ENCODE data around the gene ADCK1.
"Not testable (repeated sequence)": the region's sequence is repeated elsewhere in the genome, so short reads cannot be mapped to it uniquely, and the experiment has no call there.

Gene ADCK1

GRCh38 chr14:77947372-77947771 lies 147.5 kb downstream of the ADCK1 start:
- no peak for DNase-seq (ENCODE audit: low read depth, low spot score)

DNA sequence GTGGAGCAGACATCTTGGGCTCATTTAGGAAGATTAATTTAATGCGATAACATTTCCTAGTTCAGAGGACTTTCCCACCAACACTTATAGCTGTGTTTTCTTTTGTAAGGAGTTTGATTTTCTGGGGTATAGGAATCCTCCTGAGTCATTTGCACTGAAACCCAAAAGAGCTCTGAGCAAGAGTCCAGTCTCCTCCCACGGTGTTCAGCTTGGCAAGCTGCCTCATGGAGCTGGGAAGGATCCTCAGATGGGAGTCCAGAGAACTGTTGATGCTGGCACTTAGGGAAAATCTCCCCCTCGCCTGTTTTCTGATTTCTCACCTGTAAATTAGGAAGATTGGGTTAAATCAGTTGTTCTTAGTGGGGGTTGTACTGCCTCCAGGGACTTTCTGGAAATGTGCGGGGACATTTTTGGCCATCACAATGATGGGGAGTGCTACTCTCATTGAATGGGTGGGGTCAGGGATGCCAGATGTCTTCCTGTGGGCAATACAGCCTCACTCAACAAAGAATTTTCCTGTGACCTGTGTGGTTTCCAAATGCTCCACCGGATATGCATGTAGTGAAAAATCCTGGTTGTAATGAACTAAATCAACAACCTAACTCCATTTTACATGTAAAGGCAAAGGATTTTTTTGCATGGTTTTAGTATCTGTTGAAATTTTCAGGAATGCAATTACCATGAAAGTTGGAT lies 150.6 kb downstream of the ADCK1 start:
- no peak for DNase-seq (ENCODE audit: low read depth, low spot score)

DNA sequence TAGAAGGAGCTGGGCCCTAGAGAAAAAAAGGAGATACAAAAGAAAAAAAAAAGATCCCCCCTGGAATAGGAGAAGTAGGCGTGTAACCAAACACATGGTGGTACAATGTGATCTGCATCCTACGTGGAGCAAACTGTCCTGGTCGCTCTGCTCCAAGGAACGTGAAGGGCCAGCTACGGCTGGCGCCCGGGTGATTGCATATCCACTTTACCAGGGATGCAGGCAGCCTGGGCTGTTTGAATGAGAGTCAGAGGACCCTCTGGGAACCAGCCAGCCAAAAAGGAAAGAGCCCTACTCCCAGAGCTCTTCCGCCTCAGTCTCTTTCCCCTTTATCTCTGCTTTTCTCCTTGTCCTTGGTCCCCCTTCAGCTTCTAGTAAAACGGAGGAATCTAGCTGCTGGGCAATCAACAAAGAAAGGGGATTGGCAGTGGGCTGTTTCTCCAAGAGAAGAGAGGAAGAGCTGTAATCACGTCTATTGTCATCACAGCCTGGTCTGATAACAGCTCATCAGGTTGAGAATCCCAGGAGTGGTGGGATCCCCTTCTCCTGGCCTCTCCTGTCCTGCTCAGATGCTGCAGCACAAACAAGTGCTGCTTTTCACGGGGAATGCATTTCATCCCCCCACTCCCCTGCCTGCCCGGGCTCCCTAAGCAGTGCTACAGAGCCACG lies 156.0 kb downstream of the ADCK1 start:
- no peak for DNase-seq (ENCODE audit: low read depth, low spot score)

DNA sequence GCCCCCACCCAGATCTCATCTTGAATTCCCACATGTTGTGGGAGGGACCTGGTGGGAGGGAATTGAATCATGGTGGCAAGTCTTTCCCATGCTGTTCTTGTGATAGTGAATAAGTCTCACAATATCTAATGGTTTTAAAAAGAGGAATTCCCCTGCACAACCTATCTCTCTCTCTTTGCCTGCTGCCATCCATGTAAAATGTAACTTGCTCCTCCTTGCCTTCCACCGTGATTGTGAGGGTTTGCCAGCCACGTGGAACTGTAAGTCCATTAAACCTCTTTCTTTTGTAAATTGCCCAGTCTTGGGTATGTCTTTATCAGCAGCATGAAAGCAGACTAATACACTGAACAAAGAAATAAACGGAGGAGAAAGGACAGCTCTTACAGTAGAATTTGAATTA lies 159.8 kb downstream of the ADCK1 start:
- DNase-seq (ENCODE audit: low read depth, low spot score) = not testable (repeated sequence)

DNA sequence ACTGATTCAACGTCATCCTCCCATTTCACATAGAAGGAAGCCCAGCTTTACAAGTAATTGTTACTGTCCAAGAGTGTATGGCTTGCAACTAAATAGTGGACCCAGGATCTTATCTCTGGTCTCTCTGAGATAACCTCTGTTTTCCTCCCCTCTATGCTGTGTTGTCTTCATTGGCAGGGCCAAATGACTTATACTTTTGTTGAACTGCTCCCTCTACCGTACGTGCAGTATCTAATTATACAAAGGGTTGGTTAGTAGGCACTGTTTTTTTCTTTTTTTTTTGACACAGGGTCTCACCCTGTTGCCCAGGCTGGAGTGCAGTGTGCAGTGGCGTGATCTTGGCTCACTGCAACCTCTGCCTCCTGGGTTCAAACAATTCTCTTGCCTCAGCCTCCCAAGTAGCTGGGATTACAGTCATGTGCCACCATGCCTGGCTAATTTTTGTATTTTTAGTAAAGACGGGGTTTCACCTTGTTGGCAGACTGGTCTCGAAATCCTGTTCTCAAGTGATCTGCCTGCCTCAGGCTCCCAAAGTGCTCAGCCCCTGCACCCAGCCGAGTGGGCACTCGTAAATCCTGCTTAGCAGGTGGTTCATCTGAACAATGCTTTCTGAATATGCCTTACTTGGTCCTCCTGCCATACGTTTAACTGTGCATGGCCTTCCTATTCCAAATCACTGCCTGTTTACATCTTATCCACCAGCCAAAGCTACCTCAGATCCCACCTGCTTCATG lies 162.1 kb downstream of the ADCK1 start:
- DNase-seq (ENCODE audit: low read depth, low spot score) = no peak

DNA sequence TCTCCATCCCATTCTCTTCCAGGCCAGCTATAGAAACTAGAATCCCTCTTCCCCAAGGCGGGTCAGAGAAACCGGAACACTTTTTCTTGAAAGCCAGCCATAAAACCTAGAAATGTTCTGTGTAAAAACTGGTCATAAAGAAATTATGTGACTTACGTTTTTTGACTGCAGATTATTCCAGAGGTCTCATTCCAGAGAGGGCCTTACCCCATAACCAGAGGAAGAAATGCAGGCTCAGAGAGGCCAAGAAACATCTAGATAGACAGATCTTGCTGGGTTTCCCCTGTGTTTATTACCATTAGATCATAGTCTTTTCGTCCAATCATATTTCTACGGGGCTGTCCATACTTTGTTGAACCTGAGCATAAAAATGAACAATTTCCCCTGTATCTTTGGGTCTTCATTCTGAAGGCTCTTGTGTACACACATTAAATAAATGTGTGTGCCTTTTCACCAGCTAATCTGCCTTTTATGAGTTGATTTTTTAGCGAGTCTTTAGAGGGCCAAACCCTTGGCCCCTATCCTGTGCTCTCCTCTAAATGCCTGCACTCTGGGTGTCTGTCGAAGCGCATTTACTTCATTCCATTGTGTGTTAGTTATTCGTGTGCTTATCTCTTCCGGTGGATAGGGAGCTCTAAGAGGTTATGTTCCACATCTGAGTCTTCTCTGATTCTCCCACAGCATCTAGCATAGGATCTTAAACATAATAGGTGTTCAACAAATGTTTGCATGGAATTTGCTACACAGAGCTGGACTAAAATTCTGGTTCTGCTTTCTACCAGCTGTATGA lies 163.0 kb downstream of the ADCK1 start:
- no peak for DNase-seq (ENCODE audit: low read depth, low spot score)

DNA sequence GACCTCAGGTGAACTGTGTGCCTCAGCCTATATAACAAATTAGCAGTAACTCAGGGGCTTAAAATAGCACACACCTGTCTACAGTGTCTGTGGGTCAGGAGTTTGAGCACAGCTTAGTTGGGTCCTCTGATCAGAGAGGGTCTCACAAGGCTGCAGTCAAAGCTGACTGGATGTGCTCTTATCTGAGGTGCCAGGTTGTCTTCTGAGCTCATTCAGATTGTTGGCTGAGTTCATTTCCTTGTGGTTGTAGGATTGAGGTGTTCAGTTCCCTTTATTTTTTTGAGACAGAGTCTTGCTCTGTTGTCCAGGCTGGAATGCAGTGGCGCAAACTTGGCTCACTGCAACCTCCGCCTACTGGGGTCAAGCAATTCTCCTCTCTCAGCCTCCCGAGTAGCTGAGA lies 164.7 kb downstream of the ADCK1 start:
- no peak for DNase-seq (ENCODE audit: low read depth, low spot score)

GRCh38 chr14:77965050-77965449 lies 165.1 kb downstream of the ADCK1 start:
- no peak for DNase-seq (ENCODE audit: low read depth, low spot score)

- no peak for DNase-seq (ENCODE audit: low read depth, low spot score)
These were observed 166.1 kb downstream of the ADCK1 start for GRCh38 chr14:77965919-77966435.

- DNase-seq (ENCODE audit: low read depth, low spot score) = no peak
These were observed 167.2 kb downstream of the ADCK1 start for GRCh38 chr14:77967110-77967509.

GRCh38 chr14:77970646-77971045 lies 170.7 kb downstream of the ADCK1 start:
- DNase-seq (ENCODE audit: low read depth, low spot score) = no peak

- DNase-seq (ENCODE audit: low read depth, low spot score) = no peak
These were observed 173.3 kb downstream of the ADCK1 start for GRCh38 chr14:77973246-77973645.

GRCh38 chr14:77976591-77976990 lies 176.7 kb downstream of the ADCK1 start:
- no peak for DNase-seq (ENCODE audit: low read depth, low spot score)

- no peak for DNase-seq (ENCODE audit: low read depth, low spot score)
These were observed 179.3 kb downstream of the ADCK1 start for GRCh38 chr14:77979171-77979570.

- no peak for DNase-seq (ENCODE audit: low read depth, low spot score)
These were observed 179.9 kb downstream of the ADCK1 start for GRCh38 chr14:77979666-77980351.

DNA sequence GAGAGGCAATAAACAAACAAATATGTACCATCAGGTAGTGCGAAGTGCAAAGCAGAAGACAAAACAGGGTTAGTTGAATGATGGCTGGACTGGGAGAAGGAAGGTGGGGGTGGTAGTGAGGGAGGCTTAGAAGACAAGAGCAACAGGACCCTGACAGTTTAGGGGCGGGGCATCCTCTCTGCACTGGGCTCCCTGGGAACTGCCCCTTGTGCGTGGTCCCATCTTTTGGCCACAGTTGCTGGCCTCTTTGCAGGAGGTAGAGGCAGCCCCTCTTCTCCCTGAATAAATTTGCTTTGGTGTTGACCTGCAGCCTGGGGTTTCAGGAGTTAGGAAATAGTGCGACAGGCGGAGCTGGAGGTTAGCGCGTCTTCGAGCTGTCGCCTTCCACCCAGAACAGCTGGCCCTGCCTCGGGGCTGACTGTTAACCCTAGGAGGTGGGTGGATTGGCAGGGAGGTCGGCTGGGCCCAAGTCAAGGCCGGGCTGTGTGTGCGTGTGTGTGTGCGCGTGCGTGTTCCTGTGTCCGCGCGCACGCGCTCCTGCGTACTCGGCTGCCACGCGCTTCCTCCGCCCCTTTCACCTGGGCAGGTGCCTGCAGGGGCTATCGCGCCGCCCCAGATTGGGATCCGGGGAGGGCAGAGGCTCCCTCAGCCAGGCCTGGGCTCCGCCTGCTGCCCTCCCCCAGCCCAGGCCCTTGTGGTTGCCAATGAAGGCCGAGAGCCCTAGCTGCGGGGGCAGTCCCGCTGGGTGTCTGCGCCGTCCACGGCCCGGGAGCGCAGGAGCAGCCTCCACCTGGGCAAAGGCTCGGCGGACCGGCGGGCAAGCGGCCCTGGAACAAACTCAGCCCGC lies 180.8 kb downstream of the ADCK1 start:
- no peak for DNase-seq (ENCODE audit: low read depth, low spot score)

Data from activated CD4-positive, CD25-positive, alpha-beta regulatory T cell treated with anti-CD3 and anti-CD28 coated beads, Interleukin-2, amount 50 U/mL, for 16 hours (primary cell).